Transverse colon (tissue), 3 donors: ENCODE data around the gene EIF2S2.

Source experiments
- POLR2A ChIP-seq: fragments of 450-650 bp; IDR thresholded peaks from one replicate; pipeline ENCODE4 v1.6.1; 2016; ENCODE audit warnings: antibody characterized with exemption, mild to moderate bottlenecking, moderate library complexity
- TF ChIP-seq, protein P1 (sequence below), 5 experiments: fragments of 200-600 bp in 3 of 5; fragments of 450-650 bp in 2 of 5; sonication (generic) in 3 of 5; IDR thresholded peaks; 1 replicate in 2 of 5; 2 replicates in 3 of 5; pipeline ENCODE4 v1.5.1; 2016 to 2017; ENCODE audit warnings: antibody characterized with exemption in 5 of 5, inconsistent platforms in 3 of 5, mild to moderate bottlenecking in 2 of 5, moderate library complexity in 1 of 5

DNA sequence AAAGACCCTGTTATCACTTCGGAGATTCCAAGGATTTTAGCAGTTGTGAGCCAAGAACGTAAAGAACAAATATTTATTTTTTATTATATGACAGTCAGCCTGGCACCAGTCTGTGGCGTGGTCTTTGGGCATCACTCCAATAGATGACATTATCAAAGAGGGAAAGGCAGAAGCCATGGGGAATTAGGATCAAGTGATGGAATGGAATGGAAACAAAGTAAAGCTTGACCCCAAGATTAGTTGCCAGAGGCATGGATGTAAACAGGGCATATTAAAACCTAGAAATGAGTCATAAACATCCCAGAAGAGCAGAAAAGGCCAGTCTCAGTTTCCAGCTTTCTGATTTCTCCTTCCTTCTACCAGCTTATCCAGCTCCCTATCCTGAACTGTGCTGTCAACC, 11.5 kb downstream of the EIF2S2 start:
- TF ChIP-seq, protein P1, sequence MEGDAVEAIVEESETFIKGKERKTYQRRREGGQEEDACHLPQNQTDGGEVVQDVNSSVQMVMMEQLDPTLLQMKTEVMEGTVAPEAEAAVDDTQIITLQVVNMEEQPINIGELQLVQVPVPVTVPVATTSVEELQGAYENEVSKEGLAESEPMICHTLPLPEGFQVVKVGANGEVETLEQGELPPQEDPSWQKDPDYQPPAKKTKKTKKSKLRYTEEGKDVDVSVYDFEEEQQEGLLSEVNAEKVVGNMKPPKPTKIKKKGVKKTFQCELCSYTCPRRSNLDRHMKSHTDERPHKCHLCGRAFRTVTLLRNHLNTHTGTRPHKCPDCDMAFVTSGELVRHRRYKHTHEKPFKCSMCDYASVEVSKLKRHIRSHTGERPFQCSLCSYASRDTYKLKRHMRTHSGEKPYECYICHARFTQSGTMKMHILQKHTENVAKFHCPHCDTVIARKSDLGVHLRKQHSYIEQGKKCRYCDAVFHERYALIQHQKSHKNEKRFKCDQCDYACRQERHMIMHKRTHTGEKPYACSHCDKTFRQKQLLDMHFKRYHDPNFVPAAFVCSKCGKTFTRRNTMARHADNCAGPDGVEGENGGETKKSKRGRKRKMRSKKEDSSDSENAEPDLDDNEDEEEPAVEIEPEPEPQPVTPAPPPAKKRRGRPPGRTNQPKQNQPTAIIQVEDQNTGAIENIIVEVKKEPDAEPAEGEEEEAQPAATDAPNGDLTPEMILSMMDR (IDR thresholded peaks at IDR 0.05): no peak
- TF ChIP-seq POLR2A: no peak
